Trophoblast cell (in vitro differentiated cells and primary cell): Measurements from ENCODE around the gene ATXN1.

Source experiments
- DNase-seq, 2 donors: peaks; one replicate each; pipeline ENCODE4 v3.0.0-alpha.2; 2016
- H2AFZ ChIP-seq: 2 replicates; pipeline ENCODE4 v1.6.1; 2013; ENCODE audit warnings: low read length, moderate library complexity, mild to moderate bottlenecking; ENCODE audit not compliant: insufficient read depth, poor library complexity
- H2AK5ac ChIP-seq: 2 replicates; pipeline ENCODE4 v1.6.1; 2013; ENCODE audit warnings: mild to moderate bottlenecking, low read length
- H2BK120ac ChIP-seq: 2 replicates; pipeline ENCODE4 v1.6.1; 2013; ENCODE audit warnings: low read length, mild to moderate bottlenecking, moderate library complexity; ENCODE audit not compliant: insufficient read depth, poor library complexity
- H2BK12ac ChIP-seq: 2 replicates; pipeline ENCODE4 v1.6.1; 2013; ENCODE audit warnings: mild to moderate bottlenecking, low read length, moderate library complexity
- H2BK5ac ChIP-seq: 2 replicates; pipeline ENCODE4 v1.6.1; 2013; ENCODE audit warnings: low read length, low read depth, moderate library complexity, mild to moderate bottlenecking; ENCODE audit not compliant: poor library complexity
- H3K14ac ChIP-seq: 2 replicates; pipeline ENCODE4 v1.6.1; 2013; ENCODE audit warnings: mild to moderate bottlenecking, low read length
- H3K18ac ChIP-seq: 2 replicates; pipeline ENCODE4 v1.6.1; 2013; ENCODE audit warnings: mild to moderate bottlenecking, low read length
- H3K23ac ChIP-seq: 2 replicates; pipeline ENCODE4 v1.6.1; 2013; ENCODE audit warnings: low read length
- H3K27ac ChIP-seq: 2 replicates; pipeline ENCODE4 v1.5.1; 2013; ENCODE audit warnings: low read depth, mild to moderate bottlenecking, inconsistent platforms, low read length, moderate library complexity
- H3K27me3 ChIP-seq: 2 replicates; pipeline ENCODE4 v1.6.1; 2013; ENCODE audit warnings: inconsistent platforms, mild to moderate bottlenecking, low read length, moderate library complexity; ENCODE audit not compliant: insufficient read depth
- H3K36me3 ChIP-seq, 2 experiments: 1 replicate in 1 of 2; 2 replicates in 1 of 2; pipeline ENCODE4 v1.6.1; 2013; ENCODE audit warnings: low read length in 2 of 2, mild to moderate bottlenecking in 2 of 2, moderate library complexity in 1 of 2; ENCODE audit not compliant: insufficient read depth in 2 of 2, control insufficient read depth in 1 of 2
- H3K4ac ChIP-seq: 2 replicates; pipeline ENCODE4 v1.6.1; 2013; ENCODE audit warnings: low read depth, mild to moderate bottlenecking, low read length, moderate library complexity
- H3K4me1 ChIP-seq, 2 experiments: 1 replicate in 1 of 2; 2 replicates in 1 of 2; pipeline ENCODE4 v1.6.1; 2013; ENCODE audit warnings: low read length in 2 of 2, mild to moderate bottlenecking in 2 of 2, moderate library complexity in 1 of 2; ENCODE audit not compliant: insufficient read depth in 2 of 2, control insufficient read depth in 1 of 2
- H3K4me2 ChIP-seq: 2 replicates; pipeline ENCODE4 v1.6.1; 2013; ENCODE audit warnings: inconsistent platforms, mild to moderate bottlenecking, low read length, moderate library complexity
- H3K4me3 ChIP-seq: 2 replicates; pipeline ENCODE4 v1.5.1; 2013; ENCODE audit warnings: mild to moderate bottlenecking, low read depth, low read length, inconsistent platforms
- H3K79me1 ChIP-seq: one replicate; pipeline ENCODE4 v1.6.1; 2013; ENCODE audit warnings: low read length
- H3K79me2 ChIP-seq: 2 replicates; pipeline ENCODE4 v1.6.1; 2013; ENCODE audit warnings: low read length, mild to moderate bottlenecking; ENCODE audit not compliant: control insufficient read depth, insufficient read depth, poor library complexity
- H3K9ac ChIP-seq: 2 replicates; pipeline ENCODE4 v1.6.1; 2013; ENCODE audit warnings: mild to moderate bottlenecking, low read length
- H3K9me3 ChIP-seq: 2 replicates; pipeline ENCODE4 v1.6.1; 2013; ENCODE audit warnings: low read depth, mild to moderate bottlenecking, control low read depth, inconsistent platforms, low read length; ENCODE audit not compliant: insufficient read depth
- H4K12ac ChIP-seq: 2 replicates; pipeline ENCODE4 v1.6.1; 2013; ENCODE audit warnings: low read depth, mild to moderate bottlenecking, low read length, moderate library complexity
- H4K8ac ChIP-seq: 2 replicates; pipeline ENCODE4 v1.6.1; 2013; ENCODE audit warnings: low read depth, mild to moderate bottlenecking, low read length, moderate library complexity
- H4K91ac ChIP-seq: one replicate; pipeline ENCODE4 v1.6.1; 2013; ENCODE audit warnings: low read depth, mild to moderate bottlenecking, low read length, moderate library complexity
- WGBS: extraction: QIAGEN DNeasy Blood & Tissue Kit; methylation state at CpG from one replicate; pipeline ENCODE4 v1.1.7; 2013; ENCODE audit warnings: missing lambda C conversion rate; ENCODE audit not compliant: insufficient read length, insufficient coverage; ENCODE audit errors: extremely low coverage; 5-methylcytosine and 5-hydroxymethylcytosine counted together

Gene ATXN1

DNA sequence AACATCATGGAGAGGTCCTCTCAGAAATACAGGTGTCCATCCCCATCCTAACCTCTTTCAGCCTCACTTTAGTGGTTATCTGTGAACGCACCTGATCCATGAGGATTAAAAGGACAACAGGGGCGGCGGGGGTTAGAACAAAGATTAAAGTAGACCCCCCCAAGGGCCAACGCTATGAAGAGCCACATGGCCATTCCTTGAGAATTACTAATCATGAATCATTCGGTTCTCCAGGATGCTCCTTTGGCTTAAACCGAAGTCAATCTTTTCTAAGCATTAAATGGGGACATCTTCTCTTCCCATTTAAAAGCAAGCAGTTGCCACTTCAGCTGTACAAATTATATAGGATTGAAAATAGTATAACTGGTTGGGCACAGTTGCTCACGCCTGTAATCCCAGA is 310.4 kb downstream of the ATXN1 start:
- Histone ChIP-seq H4K8ac (no peak overlapping the region), H4K91ac (no peak overlapping the region), H3K79me1 (no peaks in the 10 kb centered on the region), H3K4ac (no peak overlapping the region), H3K18ac (no peak overlapping the region), H3K27ac (no peak overlapping the region), H2BK12ac (no peak overlapping the region), H4K12ac (no peak overlapping the region), H2BK5ac (no peak overlapping the region), H2AK5ac (no peak overlapping the region), H3K14ac (no peak overlapping the region), H3K9ac (no peak overlapping the region), H3K23ac (no peak overlapping the region), H2BK120ac (no peak overlapping the region), H2AFZ (no peak overlapping the region), H3K9me3 (no peaks in the 10 kb centered on the region), H3K79me2 (no peaks in the 10 kb centered on the region), H3K4me3 (no peak overlapping the region), H3K4me2 (no peak overlapping the region), H3K4me1 (no peaks in the 10 kb centered on the region), H3K36me3 (no peaks in the 10 kb centered on the region), H3K27me3 (no peaks in the 10 kb centered on the region)
- DNase-seq, result peak in 1 of 2 donors; percentile 4
- WGBS, result no CpG with 5 or more reads among the region's 7 CpGs

DNA sequence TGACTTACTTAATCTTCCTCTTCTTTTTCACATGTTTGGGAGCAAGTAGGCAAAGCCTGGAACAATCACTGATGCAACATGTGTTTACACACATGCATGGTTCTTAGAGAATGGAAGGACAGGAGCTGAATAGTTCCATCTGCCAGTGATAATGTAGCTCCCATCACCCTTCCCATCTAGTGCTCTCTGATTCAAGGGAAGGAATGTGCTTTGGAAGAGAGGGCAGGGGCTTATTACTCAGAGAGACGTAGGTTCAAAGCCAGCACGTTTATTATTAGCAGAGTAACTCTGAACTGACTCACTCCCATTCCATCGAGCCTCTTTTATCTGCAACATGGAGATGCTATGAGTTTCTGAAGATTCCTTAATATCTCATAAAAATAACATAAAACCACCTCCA is 311.0 kb downstream of the ATXN1 start:
- WGBS, result no CpG with 5 or more reads among the region's 3 CpGs
- H3K4me3 ChIP-seq, result no peak overlapping the region
- DNase-seq, result peak; percentile 23 to 51
- H3K4me2 ChIP-seq, result no peak overlapping the region
- H3K79me2 ChIP-seq, result no peaks in the 10 kb centered on the region
- no peak overlapping the region for H2AK5ac ChIP-seq
- H3K36me3 ChIP-seq, result no peaks in the 10 kb centered on the region
- no peaks in the 10 kb centered on the region for H3K79me1 ChIP-seq
- no peaks in the 10 kb centered on the region for H3K27me3 ChIP-seq
- no peak overlapping the region for H3K27ac ChIP-seq
- H3K4me1 ChIP-seq, result no peaks in the 10 kb centered on the region
- H2BK120ac ChIP-seq, result no peak overlapping the region
- H4K8ac ChIP-seq, result no peak overlapping the region
- no peak overlapping the region for H3K9ac ChIP-seq
- H3K14ac ChIP-seq, result no peak overlapping the region
- H2AFZ ChIP-seq, result no peak overlapping the region
- no peak overlapping the region for H4K12ac ChIP-seq
- no peak overlapping the region for H4K91ac ChIP-seq
- no peak overlapping the region for H2BK12ac ChIP-seq
- no peak overlapping the region for H3K4ac ChIP-seq
- no peak overlapping the region for H3K18ac ChIP-seq
- no peak overlapping the region for H2BK5ac ChIP-seq
- H3K23ac ChIP-seq, result no peak overlapping the region
- no peaks in the 10 kb centered on the region for H3K9me3 ChIP-seq

DNA sequence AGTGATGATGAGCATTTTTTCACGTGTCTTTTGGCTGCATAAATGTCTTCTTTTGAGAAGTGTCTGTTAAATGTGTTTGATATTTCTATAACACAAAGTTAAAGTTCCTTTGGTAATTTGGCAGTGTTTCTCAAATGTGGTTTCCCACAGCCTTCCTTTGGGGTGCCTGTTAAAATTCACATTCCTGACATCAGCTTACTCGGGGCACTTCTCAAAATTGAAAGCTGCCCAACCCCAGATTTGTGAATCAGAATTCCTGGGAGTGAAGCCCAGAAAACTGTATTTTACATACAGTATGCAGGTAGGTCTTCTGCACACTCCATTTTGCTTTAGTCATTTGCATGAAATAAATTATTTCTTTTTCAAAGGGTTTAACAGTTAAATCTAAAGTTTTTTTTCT is 315.0 kb downstream of the ATXN1 start:
- Histone ChIP-seq H3K9me3 (no peaks in the 10 kb centered on the region), H3K18ac (no peak overlapping the region), H2BK5ac (no peak overlapping the region), H3K36me3 (no peaks in the 10 kb centered on the region), H2AK5ac (no peak overlapping the region), H2AFZ (no peak overlapping the region), H3K9ac (no peak overlapping the region), H2BK120ac (no peak overlapping the region), H3K4me1 (no peaks in the 10 kb centered on the region), H4K12ac (no peak overlapping the region), H2BK12ac (no peak overlapping the region), H3K14ac (no peak overlapping the region), H3K79me1 (no peaks in the 10 kb centered on the region), H3K27me3 (no peaks in the 10 kb centered on the region), H3K4me2 (no peak overlapping the region), H3K4me3 (no peak overlapping the region), H3K79me2 (no peaks in the 10 kb centered on the region), H4K91ac (no peak overlapping the region), H3K23ac (no peak overlapping the region), H3K4ac (no peak overlapping the region), H4K8ac (no peak overlapping the region), H3K27ac (no peak overlapping the region)
- DNase-seq, result no peak
- no CpG with 5 or more reads among the region's 2 CpGs for WGBS

DNA sequence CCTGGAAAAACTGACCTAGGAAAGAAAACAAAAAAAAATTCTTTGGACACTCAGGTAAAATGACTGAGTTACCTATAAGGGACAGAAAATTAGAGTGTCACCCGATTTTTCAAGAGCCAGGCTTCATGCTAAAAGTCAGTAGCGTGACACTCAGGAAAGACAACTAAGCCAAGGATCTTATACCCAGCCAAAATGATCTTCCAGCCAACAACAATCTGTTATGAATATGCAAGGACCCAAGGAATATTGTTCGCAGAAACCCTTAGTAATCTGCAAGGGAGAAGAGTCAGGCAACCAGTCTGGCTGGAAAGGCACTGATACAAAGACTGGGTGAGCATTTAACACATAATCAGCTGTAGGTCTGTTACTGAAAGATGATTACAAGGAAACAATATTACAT is 319.2 kb downstream of the ATXN1 start:
- Histone ChIP-seq H2BK5ac (no peak overlapping the region), H3K14ac (no peak overlapping the region), H3K79me1 (no peaks in the 10 kb centered on the region), H4K8ac (no peak overlapping the region), H2AFZ (no peak overlapping the region), H3K9ac (no peak overlapping the region), H3K27ac (no peak overlapping the region), H3K4me2 (no peak overlapping the region), H3K36me3 (no peaks in the 10 kb centered on the region), H2BK12ac (no peak overlapping the region), H4K91ac (no peak overlapping the region), H3K4me1 (no peaks in the 10 kb centered on the region), H3K23ac (no peak overlapping the region), H2BK120ac (no peak overlapping the region), H3K4ac (no peak overlapping the region), H3K4me3 (no peak overlapping the region), H3K18ac (no peak overlapping the region), H4K12ac (no peak overlapping the region), H3K27me3 (no peaks in the 10 kb centered on the region), H2AK5ac (no peak overlapping the region), H3K9me3 (no peaks in the 10 kb centered on the region), H3K79me2 (no peaks in the 10 kb centered on the region)
- no CpG with 5 or more reads among the region's 3 CpGs for WGBS
- no peak for DNase-seq
